GM18507 (cell line): ENCODE data around the gene NRXN3.
"Not testable (repeated sequence)": the region's sequence is repeated elsewhere in the genome, so short reads cannot be mapped to it uniquely, and the experiment has no call there.

ENCODE experiments used
- DNase-seq: peaks from one replicate; pipeline ENCODE4 v3.0.0; 2011; ENCODE audit warnings: low read depth; ENCODE audit not compliant: insufficient read length; ENCODE audit errors: extremely low spot score
- FAIRE-seq: peaks from 2 replicates; lab custom pipeline; 2011; peaks lifted over from hg19 to GRCh38; lab: Jason Lieb, UNC

The NRXN3 gene

GRCh38 chr14:79110564-79110963 is 940.4 kb downstream of the NRXN3 start:
- not testable (repeated sequence) for DNase-seq, FAIRE-seq

- FAIRE-seq = no peak
These were observed 941.9 kb downstream of the NRXN3 start for GRCh38 chr14:79111987-79112501.

GRCh38 chr14:79117561-79117960 is 947.4 kb downstream of the NRXN3 start:
- no peak for DNase-seq
- no peak for FAIRE-seq

More at GRCh38 chr14:79111987-79112501, 941.9 kb downstream of the NRXN3 start:
- no peak for DNase-seq

GRCh38 chr14:79118291-79118690 is 948.1 kb downstream of the NRXN3 start:
- no peak for FAIRE-seq
- no peak for DNase-seq

GRCh38 chr14:79134361-79134760 is 964.2 kb downstream of the NRXN3 start:
- FAIRE-seq = no peak
- no peak for DNase-seq

GRCh38 chr14:79136071-79137044 is 966.2 kb downstream of the NRXN3 start:
- no peak for FAIRE-seq
- DNase-seq = no peak

GRCh38 chr14:79137045-79137430 is 966.9 kb downstream of the NRXN3 start:
- DNase-seq = no peak
- no peak for FAIRE-seq

GRCh38 chr14:79137836-79138235 is 967.7 kb downstream of the NRXN3 start:
- DNase-seq (no peak), FAIRE-seq (no peak)

GRCh38 chr14:79144896-79145295 is 974.7 kb downstream of the NRXN3 start:
- FAIRE-seq (no peak), DNase-seq (no peak)

- no peak for FAIRE-seq
- DNase-seq = no peak
These were observed 980.1 kb downstream of the NRXN3 start for GRCh38 chr14:79150226-79150625.

GRCh38 chr14:79157369-79157768 is 987.2 kb downstream of the NRXN3 start:
- no peak for DNase-seq
- no peak for FAIRE-seq

- no peak for DNase-seq
- no peak for FAIRE-seq
These were observed 991.4 kb downstream of the NRXN3 start for GRCh38 chr14:79161571-79161970.

GRCh38 chr14:79162833-79163232 is 992.7 kb downstream of the NRXN3 start:
- FAIRE-seq = no peak
- DNase-seq = no peak

- FAIRE-seq = no peak
These were observed 995.4 kb downstream of the NRXN3 start for GRCh38 chr14:79165471-79166090.

GRCh38 chr14:79166171-79166570 is 996.0 kb downstream of the NRXN3 start:
- FAIRE-seq (no peak), DNase-seq (no peak)

More at GRCh38 chr14:79165471-79166090, 995.4 kb downstream of the NRXN3 start:
- no peak for DNase-seq

GRCh38 chr14:79167957-79168356 is 997.8 kb downstream of the NRXN3 start:
- no peak for DNase-seq
- FAIRE-seq = no peak

- DNase-seq (no peak), FAIRE-seq (no peak)
These were observed 1005.5 kb downstream of the NRXN3 start for GRCh38 chr14:79175671-79176070.

GRCh38 chr14:79177106-79177505 is 1006.9 kb downstream of the NRXN3 start:
- FAIRE-seq = no peak
- DNase-seq = no peak

GRCh38 chr14:79178719-79179118 is 1008.5 kb downstream of the NRXN3 start:
- FAIRE-seq = no peak

GRCh38 chr14:79179985-79180384 is 1009.8 kb downstream of the NRXN3 start:
- no peak for DNase-seq
- FAIRE-seq = no peak

More at GRCh38 chr14:79178719-79179118, 1008.5 kb downstream of the NRXN3 start:
- no peak for DNase-seq
